SK-N-SH treated with all-trans-retinoic acid at 6 μM for 48 hours (cell line): ENCODE results near the gene PDCD1.

Experiments used
- ATAC-seq: fragments of 200-7000 bp; cut with Tn5 transposase; 3 replicates; pipeline ENCODE4 v1.9.1; 2020; ENCODE audit warnings: mild to moderate bottlenecking, moderate library complexity
- ARNTL ChIP-seq: fragments of 450-650 bp; formaldehyde crosslinking; IDR thresholded peaks from 2 replicates; pipeline ENCODE4 v1.5.0; 2020; ENCODE audit warnings: low read depth, mild to moderate bottlenecking, moderate library complexity, borderline replicate concordance
- BACH2 ChIP-seq: fragments of 250-450 bp; sonication (Bioruptor Pico); IDR thresholded peaks from 2 replicates; pipeline ENCODE4 v1.9.0; 2021; ENCODE audit warnings: mild to moderate bottlenecking, borderline replicate concordance
- CSDC2 ChIP-seq: fragments of 250-450 bp; sonication (Bioruptor Pico); IDR thresholded peaks from 2 replicates; pipeline ENCODE4 v1.5.0; 2020; ENCODE audit warnings: mild to moderate bottlenecking, moderate library complexity
- GLIS3 ChIP-seq: fragments of 250-450 bp; sonication (Bioruptor Pico); IDR thresholded peaks from 2 replicates; pipeline ENCODE4 v1.5.0; 2020; ENCODE audit warnings: mild to moderate bottlenecking, moderate library complexity
- OSR1 ChIP-seq: fragments of 250-450 bp; sonication (Bioruptor Pico); IDR thresholded peaks from 2 replicates; pipeline ENCODE4 v1.8.0; 2022; ENCODE audit warnings: moderate library complexity, mild to moderate bottlenecking, inconsistent platforms
- PPARA ChIP-seq: fragments of 250-450 bp; sonication (Bioruptor Pico); IDR thresholded peaks from 2 replicates; pipeline ENCODE4 v1.5.0; 2020; ENCODE audit warnings: mild to moderate bottlenecking, borderline replicate concordance
- RARB ChIP-seq: fragments of 250-450 bp; sonication (Bioruptor Pico); IDR thresholded peaks from 2 replicates; pipeline ENCODE4 v1.8.0; 2021; ENCODE audit warnings: mild to moderate bottlenecking, moderate library complexity
- SNAI2 ChIP-seq: fragments of 250-450 bp; sonication (Bioruptor Pico); IDR thresholded peaks from 2 replicates; pipeline ENCODE4 v1.5.0; 2020; ENCODE audit warnings: mild to moderate bottlenecking, moderate library complexity
- TCF4 ChIP-seq: fragments of 250-450 bp; sonication (Bioruptor Pico); IDR thresholded peaks from 2 replicates; pipeline ENCODE4 v1.8.0; 2021; ENCODE audit warnings: mild to moderate bottlenecking, moderate library complexity, borderline replicate concordance
- TOX ChIP-seq: fragments of 250-450 bp; sonication (Bioruptor Pico); IDR thresholded peaks from 2 replicates; pipeline ENCODE4 v1.8.0; 2021; ENCODE audit warnings: mild to moderate bottlenecking, moderate library complexity, borderline replicate concordance
- ZC3H10 ChIP-seq: fragments of 250-450 bp; sonication (Bioruptor Pico); IDR thresholded peaks from 2 replicates; pipeline ENCODE4 v1.5.1; 2021; ENCODE audit warnings: mild to moderate bottlenecking, moderate library complexity
- ZFP3 ChIP-seq: fragments of 250-450 bp; sonication (Bioruptor Pico); IDR thresholded peaks from 2 replicates; pipeline ENCODE4 v1.5.0; 2020; ENCODE audit warnings: mild to moderate bottlenecking, moderate library complexity
- ZNF565 ChIP-seq: fragments of 450-650 bp; formaldehyde crosslinking; conservative IDR thresholded peaks from 2 replicates; pipeline ENCODE4 v1.5.0; 2020; ENCODE audit warnings: low read depth, mild to moderate bottlenecking, moderate library complexity
- ZNF70 ChIP-seq: fragments of 450-650 bp; formaldehyde crosslinking; IDR thresholded peaks from 2 replicates; pipeline ENCODE4 v1.5.0; 2020; ENCODE audit warnings: mild to moderate bottlenecking, moderate library complexity
- ZNF8 ChIP-seq: fragments of 450-650 bp; formaldehyde crosslinking; IDR thresholded peaks from 2 replicates; pipeline ENCODE4 v1.5.0; 2020; ENCODE audit warnings: mild to moderate bottlenecking, moderate library complexity
- TF ChIP-seq, protein P1 (sequence below): fragments of 250-450 bp; sonication (Bioruptor Pico); IDR thresholded peaks from 2 replicates; pipeline ENCODE4 v1.5.0; 2020; ENCODE audit warnings: mild to moderate bottlenecking, moderate library complexity
- TF ChIP-seq, protein P2 (sequence below): fragments of 250-450 bp; sonication (Bioruptor Pico); IDR thresholded peaks from 2 replicates; pipeline ENCODE4 v1.8.0; 2021; ENCODE audit warnings: low read depth, mild to moderate bottlenecking, moderate library complexity, borderline replicate concordance
- TF ChIP-seq, protein P3 (sequence below): fragments of 250-450 bp; sonication (Bioruptor Pico); IDR thresholded peaks from 2 replicates; pipeline ENCODE4 v1.5.1; 2020; ENCODE audit warnings: low read depth, mild to moderate bottlenecking, moderate library complexity
- TF ChIP-seq, protein P4 (sequence below): fragments of 250-450 bp; sonication (Bioruptor Pico); IDR thresholded peaks from 2 replicates; pipeline ENCODE4 v1.5.1; 2021; ENCODE audit warnings: mild to moderate bottlenecking, moderate library complexity

The PDCD1 gene

DNA sequence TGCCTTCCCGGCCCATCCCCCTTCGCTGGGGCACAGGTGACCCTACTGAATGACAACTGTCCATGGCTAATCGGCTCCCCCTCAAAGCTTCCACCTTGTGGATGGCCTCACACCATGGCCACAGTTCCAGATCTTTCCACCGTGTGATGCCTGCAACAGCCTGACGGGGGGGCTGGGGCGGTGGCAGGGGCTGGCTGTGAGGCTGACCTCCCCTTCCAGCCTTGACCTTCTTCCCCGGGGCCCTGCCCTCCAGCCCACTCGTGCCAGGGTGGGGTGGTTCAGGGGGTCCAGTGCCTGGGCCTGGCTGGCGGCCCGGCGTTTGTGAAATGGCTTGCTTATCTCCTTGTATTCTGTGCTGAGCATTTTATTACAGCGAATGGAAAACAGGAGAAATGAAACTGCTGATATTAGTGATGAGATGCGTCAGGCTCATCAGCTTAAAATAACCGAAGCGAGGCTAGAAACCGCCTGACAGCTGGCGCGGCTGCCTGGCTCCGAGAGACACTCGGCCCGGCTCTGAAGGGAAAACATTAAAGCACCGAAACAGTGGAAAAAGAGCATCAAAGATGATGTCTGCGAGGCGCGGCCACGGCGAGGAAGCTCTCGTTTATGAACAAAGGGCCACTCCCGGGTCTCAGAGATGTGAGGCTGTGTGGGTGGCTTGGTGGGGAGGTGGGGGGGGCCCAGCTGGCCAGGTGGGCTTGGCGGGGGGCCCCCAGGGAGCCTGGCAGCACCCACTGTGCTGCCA lies 916 bp upstream of the PDCD1 start:
- no peak for TF ChIP-seq CSDC2 (CRISPR knock-in tag)
- TF ChIP-seq, protein P1, sequence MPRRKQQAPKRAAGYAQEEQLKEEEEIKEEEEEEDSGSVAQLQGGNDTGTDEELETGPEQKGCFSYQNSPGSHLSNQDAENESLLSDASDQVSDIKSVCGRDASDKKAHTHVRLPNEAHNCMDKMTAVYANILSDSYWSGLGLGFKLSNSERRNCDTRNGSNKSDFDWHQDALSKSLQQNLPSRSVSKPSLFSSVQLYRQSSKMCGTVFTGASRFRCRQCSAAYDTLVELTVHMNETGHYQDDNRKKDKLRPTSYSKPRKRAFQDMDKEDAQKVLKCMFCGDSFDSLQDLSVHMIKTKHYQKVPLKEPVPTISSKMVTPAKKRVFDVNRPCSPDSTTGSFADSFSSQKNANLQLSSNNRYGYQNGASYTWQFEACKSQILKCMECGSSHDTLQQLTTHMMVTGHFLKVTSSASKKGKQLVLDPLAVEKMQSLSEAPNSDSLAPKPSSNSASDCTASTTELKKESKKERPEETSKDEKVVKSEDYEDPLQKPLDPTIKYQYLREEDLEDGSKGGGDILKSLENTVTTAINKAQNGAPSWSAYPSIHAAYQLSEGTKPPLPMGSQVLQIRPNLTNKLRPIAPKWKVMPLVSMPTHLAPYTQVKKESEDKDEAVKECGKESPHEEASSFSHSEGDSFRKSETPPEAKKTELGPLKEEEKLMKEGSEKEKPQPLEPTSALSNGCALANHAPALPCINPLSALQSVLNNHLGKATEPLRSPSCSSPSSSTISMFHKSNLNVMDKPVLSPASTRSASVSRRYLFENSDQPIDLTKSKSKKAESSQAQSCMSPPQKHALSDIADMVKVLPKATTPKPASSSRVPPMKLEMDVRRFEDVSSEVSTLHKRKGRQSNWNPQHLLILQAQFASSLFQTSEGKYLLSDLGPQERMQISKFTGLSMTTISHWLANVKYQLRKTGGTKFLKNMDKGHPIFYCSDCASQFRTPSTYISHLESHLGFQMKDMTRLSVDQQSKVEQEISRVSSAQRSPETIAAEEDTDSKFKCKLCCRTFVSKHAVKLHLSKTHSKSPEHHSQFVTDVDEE (CRISPR knock-in tag) = no peak
- TF ChIP-seq, protein P2, sequence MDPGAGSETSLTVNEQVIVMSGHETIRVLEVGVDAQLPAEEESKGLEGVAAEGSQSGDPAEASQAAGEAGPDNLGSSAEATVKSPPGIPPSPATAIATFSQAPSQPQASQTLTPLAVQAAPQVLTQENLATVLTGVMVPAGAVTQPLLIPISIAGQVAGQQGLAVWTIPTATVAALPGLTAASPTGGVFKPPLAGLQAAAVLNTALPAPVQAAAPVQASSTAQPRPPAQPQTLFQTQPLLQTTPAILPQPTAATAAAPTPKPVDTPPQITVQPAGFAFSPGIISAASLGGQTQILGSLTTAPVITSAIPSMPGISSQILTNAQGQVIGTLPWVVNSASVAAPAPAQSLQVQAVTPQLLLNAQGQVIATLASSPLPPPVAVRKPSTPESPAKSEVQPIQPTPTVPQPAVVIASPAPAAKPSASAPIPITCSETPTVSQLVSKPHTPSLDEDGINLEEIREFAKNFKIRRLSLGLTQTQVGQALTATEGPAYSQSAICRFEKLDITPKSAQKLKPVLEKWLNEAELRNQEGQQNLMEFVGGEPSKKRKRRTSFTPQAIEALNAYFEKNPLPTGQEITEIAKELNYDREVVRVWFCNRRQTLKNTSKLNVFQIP = no peak
- TF ChIP-seq ZC3H10 (CRISPR knock-in tag) = no peak
- TF ChIP-seq, protein P3, sequence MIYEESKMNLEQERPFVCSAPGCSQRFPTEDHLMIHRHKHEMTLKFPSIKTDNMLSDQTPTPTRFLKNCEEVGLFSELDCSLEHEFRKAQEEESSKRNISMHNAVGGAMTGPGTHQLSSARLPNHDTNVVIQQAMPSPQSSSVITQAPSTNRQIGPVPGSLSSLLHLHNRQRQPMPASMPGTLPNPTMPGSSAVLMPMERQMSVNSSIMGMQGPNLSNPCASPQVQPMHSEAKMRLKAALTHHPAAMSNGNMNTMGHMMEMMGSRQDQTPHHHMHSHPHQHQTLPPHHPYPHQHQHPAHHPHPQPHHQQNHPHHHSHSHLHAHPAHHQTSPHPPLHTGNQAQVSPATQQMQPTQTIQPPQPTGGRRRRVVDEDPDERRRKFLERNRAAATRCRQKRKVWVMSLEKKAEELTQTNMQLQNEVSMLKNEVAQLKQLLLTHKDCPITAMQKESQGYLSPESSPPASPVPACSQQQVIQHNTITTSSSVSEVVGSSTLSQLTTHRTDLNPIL (CRISPR knock-in tag) = no peak
- TF ChIP-seq ZNF70 (CRISPR knock-in tag) = no peak
- TF ChIP-seq OSR1 (CRISPR knock-in tag) = no peak
- TF ChIP-seq ZNF565 (CRISPR knock-in tag) = no peak
- no peak for TF ChIP-seq RARB (CRISPR knock-in tag)
- TF ChIP-seq SNAI2 (CRISPR knock-in tag) = no peak
- no peak for TF ChIP-seq GLIS3 (CRISPR knock-in tag)
- no peak for TF ChIP-seq ZNF8
- no peak for TF ChIP-seq ZFP3 (CRISPR knock-in tag)
- TF ChIP-seq, all 23 proteins: peak for 0
- ATAC-seq = no peak

DNA sequence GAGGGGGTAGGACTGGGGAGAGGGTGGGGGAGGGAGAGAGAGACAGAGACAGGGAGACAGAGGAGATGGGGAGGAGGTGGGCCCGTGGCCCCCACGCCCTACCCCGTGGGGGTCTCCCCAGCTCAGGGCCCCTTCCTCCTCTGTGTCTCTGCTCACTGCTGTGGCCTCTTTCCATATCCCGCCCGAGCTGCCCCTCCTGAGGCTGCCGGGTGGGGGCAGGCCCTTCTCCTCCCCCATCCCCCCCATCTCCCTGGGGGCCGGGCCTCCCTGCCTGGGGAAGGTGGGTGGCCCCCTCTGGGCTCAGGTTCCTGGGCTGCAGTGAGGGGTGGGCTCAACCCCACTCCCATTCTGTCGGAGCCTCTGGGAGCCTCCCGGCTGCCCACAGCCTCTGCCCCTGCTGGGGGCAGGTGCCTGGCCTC lies 332 bp upstream of the PDCD1 start:
- ATAC-seq = no peak

DNA sequence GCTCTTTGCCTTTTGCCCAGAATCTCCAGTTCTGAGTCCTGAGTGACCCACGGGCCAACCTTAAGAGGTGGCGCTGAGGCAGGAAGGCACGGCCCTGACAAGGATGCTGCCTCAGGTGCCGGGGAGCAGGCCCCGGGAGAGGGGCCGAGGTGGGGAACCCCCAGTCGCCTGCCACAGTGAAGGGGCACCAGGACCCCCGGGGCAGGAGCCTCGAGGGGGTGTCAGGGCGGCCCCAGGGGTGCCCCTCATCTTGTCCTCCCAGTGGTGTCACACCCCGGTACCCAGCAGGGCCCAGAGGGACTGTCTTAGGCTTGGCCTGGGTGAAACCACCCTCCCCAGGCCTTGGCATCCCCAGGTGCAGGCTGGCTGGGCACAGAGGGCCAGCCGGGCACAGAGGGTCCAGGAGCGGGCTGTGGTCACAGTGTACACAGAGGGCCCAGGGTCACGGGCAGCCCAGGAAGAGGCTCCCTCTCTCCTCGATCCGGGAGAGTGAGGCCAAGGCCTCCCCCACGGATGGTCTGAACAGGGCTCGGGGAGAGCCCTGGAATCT lies 1.0 kb downstream of the PDCD1 start:
- no peak for ATAC-seq
- TF ChIP-seq BACH2 (CRISPR knock-in tag) (no peak), TOX (CRISPR knock-in tag) (no peak), ARNTL (CRISPR knock-in tag) (no peak), TCF4 (CRISPR knock-in tag) (no peak), ZNF8 (no peak), ZFP3 (CRISPR knock-in tag) (no peak)
- TF ChIP-seq, protein P4, sequence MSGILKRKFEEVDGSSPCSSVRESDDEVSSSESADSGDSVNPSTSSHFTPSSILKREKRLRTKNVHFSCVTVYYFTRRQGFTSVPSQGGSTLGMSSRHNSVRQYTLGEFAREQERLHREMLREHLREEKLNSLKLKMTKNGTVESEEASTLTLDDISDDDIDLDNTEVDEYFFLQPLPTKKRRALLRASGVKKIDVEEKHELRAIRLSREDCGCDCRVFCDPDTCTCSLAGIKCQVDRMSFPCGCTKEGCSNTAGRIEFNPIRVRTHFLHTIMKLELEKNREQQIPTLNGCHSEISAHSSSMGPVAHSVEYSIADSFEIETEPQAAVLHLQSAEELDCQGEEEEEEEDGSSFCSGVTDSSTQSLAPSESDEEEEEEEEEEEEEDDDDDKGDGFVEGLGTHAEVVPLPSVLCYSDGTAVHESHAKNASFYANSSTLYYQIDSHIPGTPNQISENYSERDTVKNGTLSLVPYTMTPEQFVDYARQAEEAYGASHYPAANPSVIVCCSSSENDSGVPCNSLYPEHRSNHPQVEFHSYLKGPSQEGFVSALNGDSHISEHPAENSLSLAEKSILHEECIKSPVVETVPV (CRISPR knock-in tag) = no peak
- TF ChIP-seq, protein P2 = no peak

More for the DNA sequence above, 332 bp upstream of the PDCD1 start:
- TF ChIP-seq, protein P4 (CRISPR knock-in tag) = no peak
- TF ChIP-seq CSDC2 (CRISPR knock-in tag) = no peak
- no peak for TF ChIP-seq OSR1 (CRISPR knock-in tag)
- TF ChIP-seq GLIS3 (CRISPR knock-in tag) = no peak
- TF ChIP-seq TOX (CRISPR knock-in tag) = no peak
- TF ChIP-seq, protein P2 = no peak
- no peak for TF ChIP-seq ZC3H10 (CRISPR knock-in tag)
- no peak for TF ChIP-seq SNAI2 (CRISPR knock-in tag)
- TF ChIP-seq PPARA (CRISPR knock-in tag) = no peak
- no peak for TF ChIP-seq BACH2 (CRISPR knock-in tag)
- no peak for TF ChIP-seq ZFP3 (CRISPR knock-in tag)
- TF ChIP-seq, all 23 proteins: peak for 0
